Panc1 (cell line): Measurements from ENCODE around the gene CRTC1. TPM values are rescaled to one million over a fixed set of nuclear protein-coding genes. Genes with fewer than 3 reads are reported as not detected.

ENCODE experiments used
- ATAC-seq: fragments of 200-7000 bp; cut with Tn5 transposase; 2 replicates; pipeline ENCODE4 v1.9.1; 2020; ENCODE audit warnings: mild to moderate bottlenecking, moderate library complexity
- BruUV-seq: library from RNA; stranded (reverse); fragments of 400-500 nt; replicated peaks from 2 replicates; lab custom pipeline; 2021; lab: Mats Ljungman, UMichigan
- CTCF ChIA-PET: fragments of 300-600 bp; sonication (Branson Sonifier 250); formaldehyde crosslinking; loops from one replicate; lab custom pipeline; 2022; ENCODE audit warnings: antibody characterized with exemption; lab: Charles Lee
- POLR2A ChIA-PET: fragments of 300-600 bp; sonication (Branson Sonifier 250); formaldehyde crosslinking; loops from one replicate; lab custom pipeline; 2022; ENCODE audit warnings: antibody characterized with exemption; lab: Charles Lee
- DNase-seq: peaks from one replicate; pipeline ENCODE4 v3.0.0-alpha.2; 2010; ENCODE audit warnings: low read depth, low spot score
- H3K27ac ChIP-seq: 2 replicates; pipeline ENCODE4 v1.5.1; 2011; ENCODE audit warnings: mild to moderate bottlenecking, low read length, inconsistent platforms
- H3K27me3 ChIP-seq: fragments of 200-500 bp; sonication (Bioruptor generic); 2 replicates; pipeline ENCODE4 v1.6.0; 2014; ENCODE audit warnings: low read length, inconsistent platforms; ENCODE audit not compliant: control insufficient read depth, insufficient read depth
- H3K36me3 ChIP-seq: fragments of 200-500 bp; sonication (Bioruptor generic); 2 replicates; pipeline ENCODE4 v1.5.1; 2014; ENCODE audit warnings: inconsistent platforms, mild to moderate bottlenecking, low read length, moderate library complexity; ENCODE audit not compliant: control insufficient read depth, insufficient read depth
- H3K4me1 ChIP-seq: 2 replicates; pipeline ENCODE4 v1.5.1; 2011; ENCODE audit warnings: inconsistent platforms, mild to moderate bottlenecking, low read length, moderate library complexity; ENCODE audit not compliant: control insufficient read depth, insufficient read depth
- H3K4me3 ChIP-seq, 2 experiments: 2 replicates each; pipeline ENCODE4 v1.5.1; 2011 to 2012; ENCODE audit warnings: low read depth in 2 of 2, low read length in 2 of 2, mild to moderate bottlenecking in 2 of 2, inconsistent platforms in 1 of 2, moderate library complexity in 1 of 2
- H3K9me3 ChIP-seq: fragments of 200-500 bp; sonication (Bioruptor generic); 2 replicates; pipeline ENCODE4 v1.5.1; 2014; ENCODE audit warnings: low read depth, mild to moderate bottlenecking, inconsistent platforms, low read length, moderate library complexity; ENCODE audit not compliant: control insufficient read depth, insufficient read depth
- CTCF ChIP-seq: fragments of 450-650 bp; IDR thresholded peaks from 2 replicates; pipeline ENCODE4 v1.5.1; 2017; ENCODE audit warnings: mild to moderate bottlenecking
- POLR2AphosphoS5 ChIP-seq: IDR thresholded peaks from 2 replicates; pipeline ENCODE4 v1.6.1; 2012; ENCODE audit warnings: mild to moderate bottlenecking, low read depth, low read length, moderate library complexity
- REST ChIP-seq, 2 experiments: IDR thresholded peaks; 2 replicates each; pipeline ENCODE4 v1.6.1; 2011 to 2012; ENCODE audit warnings: low read depth in 2 of 2, control low read depth in 1 of 2, low read length in 1 of 2, mild to moderate bottlenecking in 1 of 2, moderate library complexity in 1 of 2; ENCODE audit not compliant: insufficient read depth in 1 of 2
- SIN3A ChIP-seq: IDR thresholded peaks from 2 replicates; pipeline ENCODE4 v1.6.1; 2012; ENCODE audit warnings: low read depth, mild to moderate bottlenecking, low read length, moderate library complexity, borderline replicate concordance; ENCODE audit not compliant: insufficient read depth
- TCF7L2 ChIP-seq: IDR thresholded peaks from 2 replicates; pipeline ENCODE4 v1.6.1; 2011; ENCODE audit warnings: mild to moderate bottlenecking, low read depth, low read length, inconsistent platforms
- in situ Hi-C: cut with HindIII; loops from 2 replicates; pipeline ENCODE4 v1.10.0; 2016; ENCODE audit warnings: low sequenced_read_pairs, low pct_unique_long_range_greater_than_20kb
- intact Hi-C: fragments of 100-400 bp; cut with micrococcal nuclease; formaldehyde crosslinking; loops from one replicate; pipeline ENCODE4 v1.10.0; 2022; ENCODE audit not compliant: unreplicated experiment
- total RNA-seq: library from RNA; stranded (reverse); gene quantifications from one replicate; pipeline ENCODE4 v1.2.1, GENCODE V29; 2021; ENCODE audit not compliant: unreplicated experiment

CRTC1 gene
- total RNA-seq, 1 experiment from 2014 or later = 18.2 TPM

DNA sequence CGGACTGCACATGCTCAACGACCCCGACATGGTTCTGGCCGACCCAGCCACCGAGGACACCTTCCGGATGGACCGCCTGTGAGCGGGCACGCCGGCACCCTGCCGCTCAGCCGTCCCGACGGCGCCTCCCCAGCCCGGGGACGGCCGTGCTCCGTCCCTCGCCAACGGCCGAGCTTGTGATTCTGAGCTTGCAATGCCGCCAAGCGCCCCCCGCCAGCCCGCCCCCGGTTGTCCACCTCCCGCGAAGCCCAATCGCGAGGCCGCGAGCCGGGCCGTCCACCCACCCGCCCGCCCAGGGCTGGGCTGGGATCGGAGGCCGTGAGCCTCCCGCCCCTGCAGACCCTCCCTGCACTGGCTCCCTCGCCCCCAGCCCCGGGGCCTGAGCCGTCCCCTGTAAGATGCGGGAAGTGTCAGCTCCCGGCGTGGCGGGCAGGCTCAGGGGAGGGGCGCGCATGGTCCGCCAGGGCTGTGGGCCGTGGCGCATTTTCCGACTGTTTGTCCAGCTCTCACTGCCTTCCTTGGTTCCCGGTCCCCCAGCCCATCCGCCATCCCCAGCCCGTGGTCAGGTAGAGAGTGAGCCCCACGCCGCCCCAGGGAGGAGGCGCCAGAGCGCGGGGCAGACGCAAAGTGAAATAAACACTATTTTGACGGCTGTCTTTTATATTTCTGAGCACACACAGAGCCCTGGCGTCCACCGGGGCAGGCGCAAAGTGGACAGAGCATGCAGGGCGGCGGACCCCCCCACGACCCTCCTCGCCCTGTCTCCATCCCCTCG lies 94.0 kb downstream of the CRTC1 start:
- no peaks in the 10 kb centered on the region for H3K27me3 ChIP-seq
- no peak for TF ChIP-seq TCF7L2
- TF ChIP-seq CTCF = no peak
- no peak for TF ChIP-seq REST (IDR thresholded peaks at IDR 0.05; ENCODE audit: insufficient read depth in 1 of 2, low read depth in 2 of 2, low read length in 1 of 2)
- TF ChIP-seq SIN3A = no peak
- no peak for TF ChIP-seq POLR2AphosphoS5
- H3K4me3 ChIP-seq = no peak overlapping the region
- in situ Hi-C loops (no loop called here), intact Hi-C loops (no loop called here)
- DNase-seq = no peak
- no TSS peak for BruUV-seq
- POLR2A ChIA-PET = no interaction called here
- ATAC-seq = no peak
- H3K27ac ChIP-seq = no peak overlapping the region
- no peaks in the 10 kb centered on the region for H3K4me1 ChIP-seq
- no peaks in the 10 kb centered on the region for H3K9me3 ChIP-seq
- H3K36me3 ChIP-seq = no peaks in the 10 kb centered on the region
- CTCF ChIA-PET = interaction anchor here (0.6 kb wide), 1 partner anchor 56 kb away, joined by 3 read pairs; no protein-coding TSS in a partner anchor

DNA sequence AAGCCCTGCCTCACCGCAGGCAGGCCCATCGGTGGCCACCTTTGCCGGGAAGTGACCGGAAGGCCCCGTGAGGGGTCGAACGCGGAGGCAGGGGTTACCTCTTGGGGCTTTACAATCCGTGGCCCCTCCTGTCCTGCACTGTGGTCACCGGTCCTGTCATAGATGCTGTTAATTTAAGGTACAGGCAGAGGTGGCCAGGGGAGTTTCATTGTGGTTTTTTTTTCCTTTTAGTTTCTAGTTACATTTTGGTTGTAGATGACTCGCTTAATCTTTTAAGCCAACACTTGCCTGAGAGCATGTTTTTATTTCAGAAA lies 94.6 kb downstream of the CRTC1 start:
- TF ChIP-seq SIN3A = no peak
- CTCF ChIA-PET = interaction anchor here (0.7 kb wide), 2 partner anchors 14 to 182 kb away, joined by 4 to 9 read pairs; no protein-coding TSS in a partner anchor
- in situ Hi-C loops (no loop called here), intact Hi-C loops (no loop called here)
- no peaks in the 10 kb centered on the region for H3K4me1 ChIP-seq
- POLR2A ChIA-PET = no interaction called here
- H3K27me3 ChIP-seq = no peaks in the 10 kb centered on the region
- H3K36me3 ChIP-seq = no peaks in the 10 kb centered on the region
- H3K4me3 ChIP-seq = no peak overlapping the region
- no peak for ATAC-seq
- BruUV-seq = no TSS peak
- H3K27ac ChIP-seq = no peak overlapping the region
- H3K9me3 ChIP-seq = no peaks in the 10 kb centered on the region
- DNase-seq = no peak
